Prostate gland (tissue), 2 donors: Measurements from ENCODE around the gene TPR.

Source experiments
- CTCF ChIP-seq, 4 experiments: fragments of 200-600 bp in 2 of 4; fragments of 450-650 bp in 2 of 4; sonication (generic) in 2 of 4; IDR thresholded peaks; 1 replicate in 3 of 4; 2 replicates in 1 of 4; pipeline ENCODE4 v1.5.1; 2016 to 2019; ENCODE audit warnings: antibody characterized with exemption in 4 of 4, mild to moderate bottlenecking in 2 of 4, moderate library complexity in 2 of 4
- POLR2A ChIP-seq: fragments of 450-650 bp; IDR thresholded peaks from one replicate; pipeline ENCODE4 v1.6.1; 2016; ENCODE audit warnings: antibody characterized with exemption, mild to moderate bottlenecking
- POLR2AphosphoS5 ChIP-seq: sonication (generic); formaldehyde crosslinking; IDR thresholded peaks from one replicate; pipeline ENCODE4 v1.6.1; 2017; ENCODE audit warnings: antibody characterized with exemption

- no peak for TF ChIP-seq POLR2AphosphoS5
- TF ChIP-seq CTCF (IDR thresholded peaks at IDR 0.05), result no peak
- TF ChIP-seq POLR2A, result no peak
Observed at GRCh38 chr1:186289943-186290545, 85.0 kb downstream of the TPR start.
